A673 (cell line): ENCODE data around the gene CDKAL1. TPM values are rescaled to one million over a fixed set of nuclear protein-coding genes. Genes with fewer than 3 reads are reported as not detected.

Source experiments
- BruUV-seq: library from RNA; stranded (reverse); fragments of 400-500 nt; replicated peaks from 2 replicates; lab custom pipeline; 2021; lab: Mats Ljungman, UMichigan
- CTCF ChIA-PET: fragments of 300-600 bp; sonication (Branson Sonifier 250); formaldehyde crosslinking; loops from one replicate; lab custom pipeline; 2022; ENCODE audit warnings: antibody characterized with exemption; lab: Charles Lee
- POLR2A ChIA-PET: fragments of 300-600 bp; sonication (Branson Sonifier 250); formaldehyde crosslinking; loops from one replicate; lab custom pipeline; 2022; ENCODE audit warnings: antibody characterized with exemption; ENCODE audit not compliant: low non-redundant PET; lab: Charles Lee
- DNase-seq: peaks from one replicate; pipeline ENCODE4 v3.0.0-alpha.2; 2015; ENCODE audit warnings: low spot score
- H3K27ac ChIP-seq: fragments of 200-600 bp; sonication (generic); 2 replicates; pipeline ENCODE4 v1.5.1; 2016; ENCODE audit warnings: mixed run types, low read depth, mild to moderate bottlenecking, mixed read lengths, antibody characterized with exemption, low read length; ENCODE audit not compliant: poor library complexity, severe bottlenecking
- H3K27me3 ChIP-seq: fragments of 200-600 bp; sonication (generic); replicated peaks from 2 replicates; pipeline ENCODE4 v1.6.1; 2017; ENCODE audit warnings: mixed run types, low read depth, mild to moderate bottlenecking, mixed read lengths, antibody characterized with exemption, low read length; ENCODE audit not compliant: insufficient read depth, poor library complexity
- H3K36me3 ChIP-seq: fragments of 200-600 bp; sonication (generic); 2 replicates; pipeline ENCODE4 v1.6.1; 2016; ENCODE audit warnings: mixed run types, mild to moderate bottlenecking, mixed read lengths, antibody characterized with exemption, low read length; ENCODE audit not compliant: insufficient read depth, poor library complexity, severe bottlenecking
- H3K4me1 ChIP-seq: fragments of 200-600 bp; sonication (generic); 2 replicates; pipeline ENCODE4 v1.6.1; 2017; ENCODE audit warnings: mixed run types, mild to moderate bottlenecking, mixed read lengths, antibody characterized with exemption, low read length; ENCODE audit not compliant: insufficient read depth, poor library complexity, severe bottlenecking
- H3K4me3 ChIP-seq: fragments of 200-600 bp; sonication (generic); 2 replicates; pipeline ENCODE4 v1.5.1; 2016; ENCODE audit warnings: low read depth, mixed run types, mild to moderate bottlenecking, mixed read lengths, low read length; ENCODE audit not compliant: poor library complexity, severe bottlenecking
- H3K9me3 ChIP-seq: fragments of 200-600 bp; sonication (generic); 2 replicates; pipeline ENCODE4 v1.6.1; 2016; ENCODE audit warnings: mixed run types, low read depth, mild to moderate bottlenecking, mixed read lengths, antibody characterized with exemption, low read length; ENCODE audit not compliant: poor library complexity, severe bottlenecking
- CTCF ChIP-seq: fragments of 300-800, 200-600 bp; sonication (generic); conservative IDR thresholded peaks from 2 replicates; pipeline ENCODE4 v1.5.1; 2017; ENCODE audit warnings: low read depth, mild to moderate bottlenecking, antibody characterized with exemption, low read length, moderate library complexity, mixed read lengths
- EZH2 ChIP-seq: fragments of 200-600 bp; sonication (generic); IDR thresholded peaks from 2 replicates; pipeline ENCODE4 v1.6.1; 2017; ENCODE audit warnings: borderline replicate concordance, low read depth, mild to moderate bottlenecking, mixed read lengths, antibody characterized with exemption, low read length; ENCODE audit not compliant: poor library complexity, severe bottlenecking
- intact Hi-C: fragments of 100-400 bp; cut with micrococcal nuclease; formaldehyde crosslinking; loops from one replicate; pipeline ENCODE4 v1.10.0; 2022; ENCODE audit not compliant: unreplicated experiment
- total RNA-seq: library from RNA; stranded (reverse); gene quantifications from 2 replicates; pipeline ENCODE4 v1.2.3, GENCODE V29; 2021

CDKAL1 gene
- total RNA-seq, 1 experiment from 2014 or later, result 35.5 TPM

- no TSS peak for BruUV-seq
- Histone ChIP-seq H3K9me3 (no peaks in the 10 kb centered on the region), H3K27ac (no peak overlapping the region), H3K4me3 (no peak overlapping the region), H3K27me3 (no peaks in the 10 kb centered on the region), H3K4me1 (peaks cover 14% of the 10 kb centered on the region), H3K36me3 (no peaks in the 10 kb centered on the region)
- TF ChIP-seq EZH2 (no peak), CTCF (no peak)
- ChIA-PET POLR2A (no interaction called here), CTCF (no interaction called here)
- no peak for DNase-seq
- intact Hi-C loops, result no loop called here
Observed at GRCh38 chr6:21151530-21151929, 617.3 kb downstream of the CDKAL1 start.

- Histone ChIP-seq H3K4me3 (no peak overlapping the region), H3K27me3 (no peaks in the 10 kb centered on the region), H3K4me1 (peaks cover 7% of the 10 kb centered on the region), H3K36me3 (no peaks in the 10 kb centered on the region), H3K27ac (no peak overlapping the region), H3K9me3 (no peaks in the 10 kb centered on the region)
- no peak for DNase-seq
- CTCF ChIA-PET, result no interaction called here
- intact Hi-C loops, result no loop called here
- BruUV-seq, result no TSS peak
- TF ChIP-seq CTCF, result no peak
- no peak for TF ChIP-seq EZH2
- POLR2A ChIA-PET, result no interaction called here
Observed at GRCh38 chr6:21157186-21157929, 623.1 kb downstream of the CDKAL1 start.

- intact Hi-C loops, result no loop called here
- no peak overlapping the region for H3K27ac ChIP-seq
- no peaks in the 10 kb centered on the region for H3K9me3 ChIP-seq
- no peaks in the 10 kb centered on the region for H3K27me3 ChIP-seq
- ChIA-PET CTCF (no interaction called here), POLR2A (no interaction called here)
- DNase-seq, result no peak
- BruUV-seq, result no TSS peak
- peaks cover 7% of the 10 kb centered on the region for H3K4me1 ChIP-seq
- TF ChIP-seq EZH2, result no peak
- TF ChIP-seq CTCF, result no peak
- no peak overlapping the region for H3K4me3 ChIP-seq
- H3K36me3 ChIP-seq, result no peaks in the 10 kb centered on the region
Observed at GRCh38 chr6:21158149-21158548, 623.9 kb downstream of the CDKAL1 start.
